Activated CD4-positive, alpha-beta T cell treated with anti-CD3 and anti-CD28 coated beads, Interleukin-2, amount 50 U/mL, for 16 hours (primary cell): ENCODE measurements around the gene CTNNA1.
"Not testable (repeated sequence)": the region's sequence is repeated elsewhere in the genome, so short reads cannot be mapped to it uniquely, and the experiment has no call there.

ENCODE experiments used
- DNase-seq: peaks from one replicate; pipeline ENCODE4 v3.0.0-alpha.2; 2020

CTNNA1 gene, protein sequence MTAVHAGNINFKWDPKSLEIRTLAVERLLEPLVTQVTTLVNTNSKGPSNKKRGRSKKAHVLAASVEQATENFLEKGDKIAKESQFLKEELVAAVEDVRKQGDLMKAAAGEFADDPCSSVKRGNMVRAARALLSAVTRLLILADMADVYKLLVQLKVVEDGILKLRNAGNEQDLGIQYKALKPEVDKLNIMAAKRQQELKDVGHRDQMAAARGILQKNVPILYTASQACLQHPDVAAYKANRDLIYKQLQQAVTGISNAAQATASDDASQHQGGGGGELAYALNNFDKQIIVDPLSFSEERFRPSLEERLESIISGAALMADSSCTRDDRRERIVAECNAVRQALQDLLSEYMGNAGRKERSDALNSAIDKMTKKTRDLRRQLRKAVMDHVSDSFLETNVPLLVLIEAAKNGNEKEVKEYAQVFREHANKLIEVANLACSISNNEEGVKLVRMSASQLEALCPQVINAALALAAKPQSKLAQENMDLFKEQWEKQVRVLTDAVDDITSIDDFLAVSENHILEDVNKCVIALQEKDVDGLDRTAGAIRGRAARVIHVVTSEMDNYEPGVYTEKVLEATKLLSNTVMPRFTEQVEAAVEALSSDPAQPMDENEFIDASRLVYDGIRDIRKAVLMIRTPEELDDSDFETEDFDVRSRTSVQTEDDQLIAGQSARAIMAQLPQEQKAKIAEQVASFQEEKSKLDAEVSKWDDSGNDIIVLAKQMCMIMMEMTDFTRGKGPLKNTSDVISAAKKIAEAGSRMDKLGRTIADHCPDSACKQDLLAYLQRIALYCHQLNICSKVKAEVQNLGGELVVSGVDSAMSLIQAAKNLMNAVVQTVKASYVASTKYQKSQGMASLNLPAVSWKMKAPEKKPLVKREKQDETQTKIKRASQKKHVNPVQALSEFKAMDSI

DNA sequence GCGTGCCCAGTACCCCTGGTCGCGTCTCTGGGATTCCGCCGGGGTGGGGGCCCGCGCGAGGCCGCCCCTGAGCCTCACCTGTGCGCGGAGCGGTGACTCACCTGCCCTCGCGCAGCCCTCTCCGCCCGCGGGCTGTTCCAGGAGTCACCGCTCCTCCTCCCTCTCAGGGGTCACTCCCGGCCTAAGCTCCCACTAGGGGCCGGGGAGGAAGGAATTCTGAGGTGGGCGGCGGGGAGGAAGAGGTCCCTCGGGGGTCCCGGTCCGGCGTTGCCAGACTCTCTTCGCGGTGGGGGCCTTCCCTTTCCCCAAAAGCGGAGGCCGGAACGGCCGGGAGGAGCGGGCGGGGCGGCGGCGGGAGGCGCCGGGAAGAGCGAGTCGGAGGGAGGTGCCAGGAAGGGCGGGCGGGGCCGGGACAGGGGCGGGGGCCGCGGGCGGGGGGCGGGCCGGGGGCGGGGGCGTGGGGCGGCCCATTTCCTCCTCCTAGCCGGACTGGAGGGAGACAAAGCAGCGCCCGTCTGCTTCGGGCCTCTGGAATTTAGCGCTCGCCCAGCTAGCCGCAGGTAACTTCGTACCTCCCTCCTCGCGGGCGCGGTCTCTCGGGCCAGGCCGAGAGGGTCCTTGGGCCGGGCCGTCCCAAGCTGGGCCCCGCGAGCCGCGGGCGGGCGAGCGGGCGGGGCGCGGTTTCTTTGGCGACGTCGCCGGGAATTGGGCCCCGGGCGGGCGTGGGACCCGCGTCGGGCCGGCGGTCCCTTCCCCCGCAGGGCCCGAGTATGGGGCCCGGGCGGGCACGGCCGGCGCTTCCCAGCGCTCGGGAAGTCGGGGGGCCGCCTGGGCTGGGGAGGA, at the start of gene CTNNA1:
TSS of gene CTNNA1 (plus strand) at position 475 of the 843 bp plus-strand sequence. CDS start 28,500 bp downstream, outside the sequence.
- DNase-seq, result peak; percentile 63

DNA sequence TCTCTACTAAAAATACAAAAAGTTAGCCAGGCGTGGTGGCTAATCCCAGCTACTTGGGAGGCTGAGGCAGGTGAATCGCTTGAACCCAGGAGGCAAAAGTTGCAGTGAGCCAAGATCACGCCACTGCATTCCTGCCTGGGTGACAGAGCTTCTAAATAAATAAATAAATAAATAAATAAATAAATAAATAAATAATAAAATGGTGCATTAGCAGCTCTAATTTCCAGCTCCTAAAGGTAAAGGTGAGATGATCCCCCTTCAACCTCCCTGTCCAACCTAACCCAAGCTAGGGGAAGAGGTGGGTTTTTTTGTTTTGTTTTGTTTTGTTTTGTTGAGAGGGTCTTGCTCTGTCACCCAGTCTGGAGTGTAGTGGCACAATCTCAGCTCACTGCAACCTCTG, 49.4 kb upstream of the CTNNA1 start:
- DNase-seq, result not testable (repeated sequence)

DNA sequence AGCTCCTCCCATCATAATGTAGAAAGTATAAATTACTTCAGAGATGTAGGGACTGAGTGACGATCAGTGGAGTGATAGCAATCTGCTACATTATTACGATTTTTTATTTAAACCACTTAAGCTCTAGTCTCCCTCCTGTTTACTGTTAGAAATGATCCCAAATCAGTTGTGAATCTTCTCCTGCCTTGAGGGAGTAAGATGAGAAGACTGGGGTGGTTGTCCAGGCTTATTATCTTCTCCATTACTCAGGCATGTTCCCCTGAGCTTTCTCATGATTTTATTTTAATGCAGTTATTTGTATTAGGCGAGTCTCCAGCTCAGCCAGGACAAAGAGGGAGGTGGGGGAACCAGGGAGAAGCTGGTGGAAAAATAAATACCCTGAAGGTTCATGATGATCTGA, 48.2 kb upstream of the CTNNA1 start:
- DNase-seq, result no peak

DNA sequence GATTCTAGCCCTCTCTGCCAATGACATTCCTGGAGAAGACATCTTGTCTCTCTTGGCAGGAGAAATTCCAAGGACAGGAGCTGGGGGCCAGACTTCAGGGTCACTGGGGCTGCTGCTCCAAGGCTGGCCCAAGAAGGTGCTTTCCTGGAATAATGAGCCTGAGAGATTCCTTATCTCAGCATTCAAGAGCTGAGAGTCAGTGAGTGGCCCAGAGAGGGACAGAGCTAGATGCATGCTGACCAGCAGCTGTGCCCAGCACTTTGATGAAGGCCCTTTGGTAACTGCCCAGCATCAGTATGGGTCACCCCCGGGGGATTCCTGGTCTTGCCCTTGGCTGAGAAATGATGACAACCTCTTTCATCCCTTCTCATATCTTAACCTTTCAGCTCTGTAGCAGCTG, 47.7 kb upstream of the CTNNA1 start:
- no peak for DNase-seq

DNA sequence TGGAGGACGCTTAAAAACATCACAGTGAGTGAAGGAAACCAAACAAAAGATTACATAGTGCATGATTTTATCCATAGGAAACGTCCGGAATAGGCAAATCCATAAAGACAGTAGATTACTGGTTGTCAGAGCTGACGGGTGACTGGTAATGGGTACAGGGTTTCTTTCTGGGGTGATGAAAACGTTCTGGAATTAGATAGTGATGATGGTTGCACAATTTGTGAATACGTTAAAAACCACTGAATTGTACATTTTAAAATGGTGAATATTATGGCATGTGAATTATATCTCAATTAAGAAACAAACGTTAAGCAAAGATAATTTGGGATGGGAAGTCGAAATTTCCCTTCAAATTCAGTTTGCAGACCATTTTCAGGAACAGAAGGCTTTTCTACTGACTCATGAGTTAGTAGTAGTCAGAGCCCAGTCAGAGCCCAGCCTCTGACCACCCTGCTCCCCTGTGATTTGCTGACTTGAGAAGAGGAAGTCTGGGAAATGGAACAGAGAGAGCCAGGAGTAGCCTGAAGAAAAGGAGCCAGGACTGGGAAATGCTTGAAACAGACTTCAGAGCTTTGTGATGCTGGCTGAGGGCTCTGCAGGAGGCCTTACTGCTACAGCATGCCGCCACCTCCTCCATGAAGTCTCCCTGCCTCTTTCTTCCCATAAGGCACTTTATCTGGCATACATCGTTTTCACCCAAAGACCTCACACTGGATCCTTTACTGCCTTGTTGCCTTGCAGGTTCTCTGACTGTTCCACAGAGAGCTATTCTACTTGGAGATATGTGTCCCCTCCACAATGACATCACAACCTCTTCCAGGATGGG, 46.4 kb upstream of the CTNNA1 start:
- no peak for DNase-seq

DNA sequence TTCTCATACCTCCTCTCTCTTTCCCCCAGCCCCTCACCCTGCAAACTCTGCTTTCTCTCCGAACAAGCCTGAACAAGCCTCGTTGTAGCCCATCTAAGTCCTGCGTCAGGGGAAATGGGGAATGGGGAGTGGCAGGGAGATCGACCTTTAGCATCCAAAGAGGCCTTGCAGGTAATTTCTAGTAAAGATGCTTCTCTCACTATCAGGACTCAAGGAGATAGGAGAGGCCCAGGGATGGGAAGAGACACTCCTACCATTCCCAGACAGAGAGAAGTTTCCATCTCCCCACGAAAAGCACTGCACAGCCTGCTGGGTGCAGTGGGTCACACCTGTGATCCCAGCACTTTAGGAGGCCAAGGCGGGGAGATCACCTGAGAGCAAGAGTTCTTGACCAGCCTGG, 44.4 kb upstream of the CTNNA1 start:
- no peak for DNase-seq

DNA sequence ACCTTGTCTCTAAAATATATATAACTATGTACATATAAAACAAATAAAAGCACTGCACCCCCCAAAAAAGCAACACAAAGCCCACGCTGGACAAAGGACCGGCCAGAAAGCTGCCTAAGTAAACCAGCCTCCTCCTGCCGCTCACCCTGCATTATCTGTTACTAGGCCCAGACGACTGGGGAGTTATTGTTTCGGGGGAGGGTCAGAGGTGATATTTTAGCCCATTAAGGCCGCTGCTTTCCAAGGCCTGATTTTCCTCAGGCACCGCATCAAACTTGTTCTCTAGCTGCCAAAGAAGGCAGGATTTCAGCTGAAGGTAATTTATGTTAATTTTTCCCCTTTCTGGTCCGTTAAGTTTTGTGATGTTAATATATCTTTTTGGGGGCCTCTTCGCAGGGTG, 44.0 kb upstream of the CTNNA1 start:
- no peak for DNase-seq

DNA sequence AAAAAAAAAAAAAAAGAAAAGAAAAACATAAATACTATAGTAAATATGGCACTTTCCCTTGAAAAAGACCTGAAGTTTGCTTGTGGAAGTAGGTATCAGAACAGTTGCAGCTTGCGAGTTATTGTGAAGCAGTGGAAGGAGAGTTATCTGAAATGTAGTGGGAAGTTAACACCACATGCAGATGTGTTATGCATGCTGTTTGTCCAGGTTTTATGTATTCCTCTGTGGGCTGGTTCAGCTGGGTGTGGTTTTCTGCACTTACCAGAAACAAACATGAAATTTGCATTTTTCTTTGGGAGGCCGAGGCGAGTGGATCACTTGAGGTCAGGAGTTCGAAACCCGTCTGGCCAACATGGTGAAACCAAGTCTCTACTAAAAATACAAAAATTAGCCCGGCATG, 42.1 kb upstream of the CTNNA1 start:
- no peak for DNase-seq

DNA sequence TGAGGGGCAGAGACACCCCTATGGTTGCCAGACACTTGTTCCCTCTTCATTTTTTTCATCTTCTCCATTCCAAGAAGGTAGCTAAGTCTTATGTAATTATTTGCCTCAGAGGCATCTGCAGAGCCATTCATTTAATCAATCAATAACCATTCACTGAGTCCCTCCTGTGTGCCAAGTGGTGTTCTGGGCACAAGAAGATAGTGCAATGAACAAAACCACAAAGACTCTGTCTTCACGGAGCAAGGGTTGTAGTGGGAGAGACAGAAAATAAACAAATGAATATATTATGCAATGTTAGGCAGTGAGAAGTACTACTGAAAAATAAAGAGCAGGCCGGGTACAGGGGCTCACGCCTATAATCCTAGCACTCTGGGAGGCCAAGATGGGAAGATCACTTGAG, 41.4 kb upstream of the CTNNA1 start:
- DNase-seq, result no peak

DNA sequence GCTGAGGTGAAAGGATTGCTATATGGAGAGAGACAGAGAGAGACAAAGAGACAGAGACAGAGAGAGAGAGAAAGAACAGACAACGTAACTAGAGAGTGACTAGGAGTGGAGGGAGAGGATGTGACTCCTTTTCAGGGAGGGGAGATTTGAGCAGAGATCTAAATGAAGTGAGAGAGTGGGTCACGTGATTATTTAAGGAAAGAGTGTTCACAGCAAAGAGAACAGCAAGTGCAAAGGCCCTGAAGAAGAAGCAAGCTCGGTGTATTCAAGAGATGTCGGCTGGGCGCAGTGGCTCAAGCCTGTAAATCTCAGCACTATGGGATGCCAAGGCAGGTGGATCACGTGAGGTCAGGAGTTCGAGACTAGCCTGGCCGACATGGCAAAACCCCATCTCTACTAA, 40.9 kb upstream of the CTNNA1 start:
- no peak for DNase-seq

DNA sequence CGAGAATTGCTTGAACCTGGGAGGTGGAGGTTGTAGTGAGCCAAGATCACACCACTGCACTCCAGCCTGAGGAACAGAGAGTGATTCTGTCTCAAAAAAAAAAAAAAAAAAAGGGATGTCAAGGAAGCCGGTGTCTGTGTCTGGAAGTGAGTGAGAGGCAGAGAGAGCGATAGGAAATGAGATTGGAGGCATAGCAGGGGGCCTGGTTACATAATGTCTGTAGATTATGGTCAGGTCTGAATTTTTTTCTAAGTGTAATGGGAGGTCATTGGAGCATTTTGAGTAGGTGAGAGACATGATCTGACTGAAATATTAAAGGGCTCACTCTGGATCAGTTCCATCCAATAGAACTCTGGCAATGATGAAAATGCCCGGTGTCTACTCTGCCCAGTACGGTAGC, 40.4 kb upstream of the CTNNA1 start:
- DNase-seq, result no peak

DNA sequence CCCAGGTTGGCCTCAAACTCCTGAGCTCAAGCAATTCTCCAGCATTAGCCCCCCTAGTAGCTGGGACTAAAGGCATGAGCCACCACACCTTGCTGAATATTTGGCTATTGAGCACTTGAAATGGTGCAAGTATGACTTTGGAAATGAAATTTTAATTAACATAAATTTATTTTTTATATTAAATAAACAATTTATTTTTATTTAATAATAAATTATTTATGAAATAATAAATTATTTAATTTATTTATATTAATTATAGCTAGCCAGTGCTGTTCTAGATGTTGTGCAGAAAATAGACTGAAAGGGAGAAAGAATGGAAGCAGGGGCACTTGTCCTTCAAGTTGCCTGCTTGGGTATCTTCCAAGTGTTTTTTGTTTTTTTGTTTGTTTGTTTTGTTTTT, 40.0 kb upstream of the CTNNA1 start:
- no peak for DNase-seq

DNA sequence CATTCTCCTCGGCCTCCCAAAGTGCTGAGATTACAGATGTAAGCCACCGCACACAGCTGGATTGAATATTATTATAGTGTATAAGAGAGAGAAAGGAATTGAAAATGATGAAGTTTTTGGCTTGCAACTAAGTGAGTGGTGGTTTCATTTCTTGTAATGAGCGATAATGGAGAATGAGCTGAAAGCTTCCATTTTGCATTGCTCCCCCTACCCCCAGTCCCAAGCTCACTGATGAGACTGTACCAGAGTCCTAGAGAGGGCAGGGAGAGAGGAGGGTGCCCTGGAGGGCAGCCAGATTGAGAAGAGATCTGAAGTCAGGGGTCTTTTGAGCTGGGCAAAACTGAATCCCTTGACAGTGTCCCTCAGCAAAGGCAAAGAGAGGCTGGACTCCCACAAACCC, 38.5 kb upstream of the CTNNA1 start:
- DNase-seq, result no peak

DNA sequence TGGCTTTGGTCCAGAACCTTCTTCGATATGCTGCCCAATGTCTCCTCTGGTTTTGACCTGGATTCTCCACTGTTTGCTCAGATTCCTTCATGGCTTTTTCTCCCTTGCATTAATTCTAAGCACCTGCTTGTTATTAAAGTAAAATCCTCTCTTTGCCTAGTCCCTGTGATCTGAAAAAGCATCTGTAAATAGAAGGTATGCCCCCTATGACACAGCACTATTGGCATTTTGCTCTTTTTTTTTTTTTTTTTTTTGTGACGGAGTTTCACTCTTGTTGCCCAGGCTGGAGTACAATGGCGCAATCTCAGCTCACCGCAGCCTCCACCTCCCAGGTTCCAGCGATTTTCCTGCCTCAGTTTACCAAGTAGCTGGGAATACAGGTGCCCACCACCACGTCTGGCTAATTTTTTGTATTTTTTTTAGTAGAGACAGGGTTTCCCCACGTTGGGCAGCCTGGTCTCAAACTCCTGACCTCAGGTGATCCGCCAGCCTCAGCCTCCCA, 37.2 kb upstream of the CTNNA1 start:
- DNase-seq, result not testable (repeated sequence)

DNA sequence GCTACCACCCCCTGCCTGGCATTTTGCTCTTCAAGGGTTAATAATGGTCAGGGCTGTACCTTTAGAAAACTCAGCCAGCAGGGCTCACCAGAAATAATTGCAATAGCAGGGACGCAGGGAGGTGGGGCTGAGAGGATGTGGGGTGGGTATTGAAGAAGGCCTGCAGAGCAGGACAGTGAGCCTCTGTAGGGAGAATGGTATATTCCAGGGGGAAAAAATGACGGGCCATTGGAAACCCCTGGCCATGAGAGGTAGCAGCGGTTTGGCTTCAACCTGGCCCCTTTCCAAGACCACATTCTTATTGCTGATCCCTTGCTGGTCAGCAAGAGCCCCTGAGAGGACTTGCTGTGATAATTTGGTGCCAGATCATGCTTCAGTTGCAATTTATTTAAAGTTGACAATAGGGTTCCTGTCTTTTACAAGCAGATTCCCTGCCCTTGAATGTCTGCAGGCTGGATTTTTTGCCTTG, 36.7 kb upstream of the CTNNA1 start:
- DNase-seq, result no peak

DNA sequence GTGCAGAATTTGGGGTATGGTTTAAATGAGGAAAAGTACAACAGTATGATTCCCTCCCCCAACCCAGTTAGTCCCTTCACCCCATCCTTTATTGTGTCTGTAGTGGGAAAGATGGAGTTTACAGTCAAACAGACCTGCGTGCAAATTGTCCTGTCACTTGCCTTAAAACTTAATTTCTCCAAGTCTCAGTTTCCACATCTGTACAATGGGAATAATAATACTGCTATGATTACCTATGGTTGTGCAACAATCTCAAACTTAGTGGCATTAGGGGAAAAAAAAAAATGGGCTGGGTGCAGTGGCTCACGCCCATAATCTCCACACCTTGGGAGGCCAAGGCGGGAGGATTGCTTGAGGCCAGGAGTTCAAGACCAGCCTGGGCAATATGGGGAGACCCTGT, 35.8 kb upstream of the CTNNA1 start:
- no peak for DNase-seq

DNA sequence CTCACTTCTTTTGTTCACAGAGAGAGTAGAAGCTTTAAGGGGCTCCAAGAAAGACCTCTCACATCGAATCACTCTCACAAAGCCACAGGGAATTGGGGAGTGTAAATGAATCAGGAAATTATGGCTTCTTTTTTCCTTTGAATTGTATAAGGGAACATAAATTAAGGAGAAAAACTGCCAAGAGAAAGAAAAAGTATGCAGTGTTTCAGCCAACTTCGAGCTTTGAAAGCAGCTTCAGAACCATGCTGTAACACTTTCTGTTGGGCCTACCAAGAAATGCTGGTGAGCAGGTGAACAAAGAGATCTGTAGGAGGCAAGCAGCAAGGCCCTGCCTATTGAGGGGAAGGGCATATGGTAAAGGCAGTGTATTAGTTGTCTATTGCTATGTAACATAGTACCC, 33.4 kb upstream of the CTNNA1 start:
- no peak for DNase-seq

DNA sequence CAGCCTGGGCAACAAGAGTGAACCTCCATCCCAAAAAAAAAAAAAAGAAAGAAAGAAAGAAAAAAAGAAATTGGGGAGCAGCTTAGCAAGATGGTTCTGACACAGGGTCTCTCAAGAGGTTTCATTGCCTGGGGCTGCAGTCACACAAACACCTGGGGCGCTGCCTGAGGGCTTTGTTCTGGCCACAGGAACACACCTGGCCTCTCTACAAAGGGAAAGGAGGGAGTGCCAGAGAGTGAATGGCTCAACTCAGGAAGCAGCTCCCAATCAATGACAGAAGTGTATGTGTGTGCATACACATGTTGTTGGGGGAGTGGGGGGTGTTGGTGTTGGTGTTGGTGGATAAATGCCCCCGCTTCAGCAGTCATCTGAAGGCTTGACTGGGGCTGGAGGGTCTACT, 32.4 kb upstream of the CTNNA1 start:
- no peak for DNase-seq

DNA sequence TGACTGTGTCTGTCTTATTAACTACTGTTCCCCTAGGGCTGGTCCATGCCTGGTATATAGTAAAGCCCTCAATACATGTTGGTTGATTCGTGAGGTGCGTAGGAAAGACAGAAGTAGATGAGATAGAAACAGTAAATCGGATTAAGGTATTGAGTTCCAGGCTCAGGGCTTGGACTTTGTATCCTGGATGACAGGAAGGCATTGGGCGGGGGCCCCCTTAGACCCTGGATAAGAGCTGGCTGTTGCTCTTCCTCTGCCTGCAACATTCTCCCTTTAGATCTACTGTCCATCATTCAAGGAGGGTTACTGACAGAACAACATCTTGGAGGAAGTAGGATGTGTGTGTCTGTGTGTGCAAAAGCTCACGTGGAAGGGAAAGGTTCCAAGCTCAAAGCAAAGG, 31.2 kb upstream of the CTNNA1 start:
- no peak for DNase-seq

DNA sequence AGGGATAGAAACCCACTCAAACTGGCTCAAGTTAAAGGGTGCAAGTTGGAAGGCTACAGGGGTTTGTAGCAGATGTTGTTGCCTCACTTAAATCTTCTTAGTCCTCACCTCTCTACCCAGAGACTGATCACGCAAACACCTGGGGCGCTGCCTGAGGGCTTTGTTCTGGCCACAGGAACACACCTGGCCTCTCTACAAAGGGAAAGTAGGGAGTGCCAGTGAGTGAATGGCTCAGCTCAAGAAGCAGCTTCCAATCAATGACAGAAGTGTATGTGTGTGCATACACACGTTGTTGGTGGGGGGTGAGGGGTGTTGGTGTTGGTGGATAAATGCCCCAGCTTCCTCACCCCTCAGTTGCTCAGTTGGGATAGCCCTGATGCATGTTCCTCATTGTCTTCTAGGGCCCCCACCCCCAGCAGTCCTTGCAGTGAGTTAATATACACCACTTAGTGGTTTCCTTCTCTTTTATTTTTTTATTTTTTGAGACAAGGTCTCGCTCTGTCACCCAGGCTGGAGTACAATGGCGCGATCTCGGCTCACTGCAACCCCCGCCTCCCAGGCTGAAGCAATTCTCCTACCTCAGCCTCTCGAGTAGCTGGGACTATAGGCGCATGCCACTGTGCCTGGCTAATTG, 30.6 kb upstream of the CTNNA1 start:
- no peak for DNase-seq

DNA sequence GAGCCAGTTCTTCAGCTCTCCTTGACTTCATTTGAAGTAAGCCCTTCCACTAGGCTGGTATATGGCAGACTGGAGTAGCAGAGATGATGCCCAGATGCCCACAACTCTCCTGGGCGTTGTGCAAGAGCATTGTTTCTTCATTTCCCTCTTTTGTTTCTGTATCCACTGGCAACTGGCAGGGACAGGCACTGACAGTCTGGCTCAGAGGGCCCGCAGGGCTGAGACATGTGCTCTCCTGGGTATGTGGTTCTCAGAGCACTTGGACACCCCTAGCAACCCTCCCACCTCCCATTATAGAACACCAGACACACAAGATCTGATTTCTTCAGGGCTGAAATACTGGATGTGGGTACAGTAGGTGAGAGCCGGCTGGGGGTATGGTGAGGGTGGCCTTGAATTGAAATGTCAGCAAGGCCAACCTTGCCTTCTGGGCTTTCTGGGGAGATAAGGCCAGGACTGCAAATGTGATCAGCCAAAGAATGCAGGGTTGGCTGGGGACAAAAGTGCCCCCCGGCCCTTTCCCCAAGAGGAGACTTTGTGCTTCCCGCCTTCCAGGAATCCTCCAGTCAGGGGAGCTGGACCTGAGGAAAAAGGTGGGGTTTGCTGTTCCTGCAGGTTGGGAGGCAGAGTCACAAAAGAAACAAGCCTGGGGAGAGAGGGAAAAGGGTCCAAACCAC, 28.6 kb upstream of the CTNNA1 start:
- no peak for DNase-seq
